ENCODE results near the gene STK33.

- no peak for TF ChIP-seq CTCF (IDR thresholded peaks at IDR 0.05; ENCODE audit: low read length)
- no peak for TF ChIP-seq EZH2phosphoT487 (IDR thresholded peaks at IDR 0.05; ENCODE audit: low read length)
- TF ChIP-seq EZH2 (optimal IDR thresholded peaks at IDR 0.05; ENCODE audit: low read depth, low read length): no peak
Measured at GRCh38 chr11:8641332-8641731, 47.3 kb upstream of the STK33 start.
